ENCODE measurements around the gene AUNIP. TPM values are rescaled to one million over a fixed set of nuclear protein-coding genes. Genes with fewer than 3 reads are reported as not detected.

AUNIP gene
- polyA plus RNA-seq, 6 donors from 2014 or later: 0.15 TPM; not detected in 5

GRCh38 chr1:25804244-25804963, 54.9 kb downstream of the AUNIP start:
- H3K36me3 Mint-ChIP-seq: peaks cover 0 to 4% of the 10 kb centered on the region in 2 donors
- no peaks in the 10 kb centered on the region for H3K27me3 Mint-ChIP-seq
- H3K27ac Mint-ChIP-seq: no peak overlapping the region
- DNase-seq (no peak), ATAC-seq (ENCODE audit: low read depth in 2 of 2) (no peak)
- H3K4me1 Mint-ChIP-seq: peaks cover 20 to 25% (median 24%) of the 10 kb centered on the region in 3 donors
- H3K4me3 Mint-ChIP-seq: peak overlapping the region in 1 of 8 donors; percentile 25
- H3K9me3 Mint-ChIP-seq: no peaks in the 10 kb centered on the region

- Mint-ChIP-seq H3K36me3 (peaks cover 0 to 4% of the 10 kb centered on the region in 2 donors), H3K27me3 (no peaks in the 10 kb centered on the region), H3K4me1 (peaks cover 15 to 29% (median 22%) of the 10 kb centered on the region in 3 donors), H3K9me3 (no peaks in the 10 kb centered on the region), H3K27ac (no peak overlapping the region), H3K4me3 (peak overlapping the region in 2 of 8 donors; percentile 9 to 74)
- ATAC-seq (ENCODE audit: low read depth in 2 of 2): no peak
- no peak for DNase-seq
Measured at GRCh38 chr1:25803368-25803767, 55.9 kb downstream of the AUNIP start.

- DNase-seq (no peak), ATAC-seq (ENCODE audit: low read depth in 2 of 2) (peak in 1 of 2 donors; percentile 30)
- peaks cover 0 to 4% of the 10 kb centered on the region in 2 donors for H3K36me3 Mint-ChIP-seq
- H3K27me3 Mint-ChIP-seq: no peaks in the 10 kb centered on the region
- H3K9me3 Mint-ChIP-seq: no peaks in the 10 kb centered on the region
- peaks cover 19 to 31% (median 22%) of the 10 kb centered on the region in 3 donors for H3K4me1 Mint-ChIP-seq
- H3K4me3 Mint-ChIP-seq: peak overlapping the region in 2 of 8 donors; percentile 32 to 74
- H3K27ac Mint-ChIP-seq: peak overlapping the region in 1 of 6 donors; percentile 75
Measured at GRCh38 chr1:25802915-25803314, 56.3 kb downstream of the AUNIP start.

GRCh38 chr1:25800703-25801377, 58.4 kb downstream of the AUNIP start:
- no peaks in the 10 kb centered on the region for H3K27me3 Mint-ChIP-seq
- DNase-seq (no peak), ATAC-seq (ENCODE audit: low read depth in 2 of 2) (no peak)
- peaks cover 32 to 47% (median 35%) of the 10 kb centered on the region in 3 donors for H3K4me1 Mint-ChIP-seq
- H3K27ac Mint-ChIP-seq: peak overlapping the region in 3 of 6 donors; percentile 47 to 89 (median 56)
- H3K9me3 Mint-ChIP-seq: no peaks in the 10 kb centered on the region
- peak overlapping the region; percentile 74 to 92 (median 80) for H3K4me3 Mint-ChIP-seq
- peaks cover 0 to 2% of the 10 kb centered on the region in 2 donors for H3K36me3 Mint-ChIP-seq

GRCh38 chr1:25799935-25800702, 59.1 kb downstream of the AUNIP start, which contains the start of gene SELENON:
SELENON (plus strand) TSS chr1:25800193; CDS start chr1:25800231, 38 bp downstream.
- DNase-seq: no peak
- no peaks in the 10 kb centered on the region for H3K27me3 Mint-ChIP-seq
- peaks cover 32 to 47% (median 35%) of the 10 kb centered on the region in 3 donors for H3K4me1 Mint-ChIP-seq
- no peaks in the 10 kb centered on the region for H3K9me3 Mint-ChIP-seq
- peak; percentile 60 to 67 for ATAC-seq (ENCODE audit: low read depth in 2 of 2)
- no peaks in the 10 kb centered on the region for H3K36me3 Mint-ChIP-seq
- H3K27ac Mint-ChIP-seq: peak within 1 kb of the TSS in 4 of 6 donors; percentile 56 to 89 (median 82)
- H3K4me3 Mint-ChIP-seq: peak within 1 kb of the TSS; percentile 74 to 92 (median 81)

GRCh38 chr1:25799352-25799934, 59.8 kb downstream of the AUNIP start:
- ATAC-seq (ENCODE audit: low read depth in 2 of 2) (no peak), DNase-seq (no peak)
- no peaks in the 10 kb centered on the region for H3K36me3 Mint-ChIP-seq
- peak overlapping the region; percentile 71 to 87 (median 81) for H3K4me3 Mint-ChIP-seq
- peaks cover 29 to 41% (median 35%) of the 10 kb centered on the region in 3 donors for H3K4me1 Mint-ChIP-seq
- H3K9me3 Mint-ChIP-seq: no peaks in the 10 kb centered on the region
- no peaks in the 10 kb centered on the region for H3K27me3 Mint-ChIP-seq
- H3K27ac Mint-ChIP-seq: peak overlapping the region in 4 of 6 donors; percentile 26 to 87 (median 58)

- DNase-seq (no peak), ATAC-seq (ENCODE audit: low read depth in 2 of 2) (no peak)
- H3K9me3 Mint-ChIP-seq: no peaks in the 10 kb centered on the region
- no peaks in the 10 kb centered on the region for H3K27me3 Mint-ChIP-seq
- H3K36me3 Mint-ChIP-seq: no peaks in the 10 kb centered on the region
- H3K4me3 Mint-ChIP-seq: peak overlapping the region; percentile 71 to 87 (median 81)
- H3K27ac Mint-ChIP-seq: peak overlapping the region in 3 of 6 donors; percentile 26 to 87 (median 63)
- H3K4me1 Mint-ChIP-seq: peaks cover 29 to 41% (median 35%) of the 10 kb centered on the region in 3 donors
Measured at GRCh38 chr1:25798666-25799351, 60.4 kb downstream of the AUNIP start.

GRCh38 chr1:25797939-25798338, 61.3 kb downstream of the AUNIP start:
- Mint-ChIP-seq H3K9me3 (no peaks in the 10 kb centered on the region), H3K4me1 (peaks cover 29 to 41% (median 33%) of the 10 kb centered on the region in 3 donors), H3K27me3 (no peaks in the 10 kb centered on the region), H3K4me3 (peak overlapping the region in 3 of 8 donors; percentile 12 to 71 (median 53)), H3K36me3 (no peaks in the 10 kb centered on the region), H3K27ac (peak overlapping the region in 1 of 6 donors; percentile 12)
- ATAC-seq (ENCODE audit: low read depth in 2 of 2) (no peak), DNase-seq (no peak)

GRCh38 chr1:25796811-25797458, 62.3 kb downstream of the AUNIP start:
- Mint-ChIP-seq H3K9me3 (no peaks in the 10 kb centered on the region), H3K4me3 (peak overlapping the region in 7 of 8 donors; percentile 0 to 77 (median 42)), H3K4me1 (peaks cover 25 to 36% (median 29%) of the 10 kb centered on the region in 3 donors), H3K27ac (peak overlapping the region in 3 of 6 donors; percentile 53 to 94 (median 78)), H3K36me3 (no peaks in the 10 kb centered on the region), H3K27me3 (no peaks in the 10 kb centered on the region)
- ATAC-seq (ENCODE audit: low read depth in 2 of 2) (peak; percentile 49 to 59), DNase-seq (peak; percentile 42)

GRCh38 chr1:25795946-25796810, 63.1 kb downstream of the AUNIP start:
- H3K4me1 Mint-ChIP-seq: peaks cover 25 to 36% (median 28%) of the 10 kb centered on the region in 3 donors
- H3K36me3 Mint-ChIP-seq: no peaks in the 10 kb centered on the region
- DNase-seq (no peak), ATAC-seq (ENCODE audit: low read depth in 2 of 2) (no peak)
- no peaks in the 10 kb centered on the region for H3K9me3 Mint-ChIP-seq
- H3K4me3 Mint-ChIP-seq: peak overlapping the region in 1 of 8 donors; percentile 64
- no peaks in the 10 kb centered on the region for H3K27me3 Mint-ChIP-seq
- peak overlapping the region in 5 of 6 donors; percentile 1 to 94 (median 53) for H3K27ac Mint-ChIP-seq

- peaks cover 17 to 29% (median 19%) of the 10 kb centered on the region in 3 donors for H3K4me1 Mint-ChIP-seq
- no peaks in the 10 kb centered on the region for H3K27me3 Mint-ChIP-seq
- no peak overlapping the region for H3K27ac Mint-ChIP-seq
- no peak overlapping the region for H3K4me3 Mint-ChIP-seq
- H3K36me3 Mint-ChIP-seq: no peaks in the 10 kb centered on the region
- DNase-seq (no peak), ATAC-seq (ENCODE audit: low read depth in 2 of 2) (no peak)
- H3K9me3 Mint-ChIP-seq: no peaks in the 10 kb centered on the region
Measured at GRCh38 chr1:25795211-25795610, 64.0 kb downstream of the AUNIP start.

Measured in naive B cell (primary cell).